B cell (primary cell): ENCODE measurements around the gene CHD6. TPM values are rescaled to one million over a fixed set of nuclear protein-coding genes. Genes with fewer than 3 reads are reported as not detected.

Source experiments
- ATAC-seq: fragments of 200-7000 bp; cut with Tn5 transposase; one replicate; pipeline ENCODE4 v1.10.0; 2021; ENCODE audit warnings: low read depth, mild to moderate bottlenecking, moderate number of reproducible peaks, moderate library complexity
- CTCF ChIA-PET: fragments of 350-600 bp; sonication (Branson Sonifier 250); formaldehyde crosslinking; loops from one replicate; lab custom pipeline; 2021; ENCODE audit warnings: antibody characterized with exemption, inconsistent platforms; lab: Charles Lee
- POLR2A ChIA-PET: fragments of 350-600 bp; sonication (Branson Sonifier 250); formaldehyde crosslinking; loops from one replicate; lab custom pipeline; 2021; ENCODE audit warnings: antibody characterized with exemption; lab: Charles Lee
- DNase-seq: peaks from one replicate; pipeline ENCODE4 v3.0.0; 2013
- H2AFZ ChIP-seq: 2 replicates; pipeline ENCODE4 v1.6.1; 2012; ENCODE audit warnings: mild to moderate bottlenecking, low read depth, low read length; ENCODE audit not compliant: insufficient read depth, poor library complexity, severe bottlenecking
- H3K27ac ChIP-seq, 2 donors: 1 replicate in 1 of 2; 2 replicates in 1 of 2; pipeline ENCODE4 v1.5.1; 2012 to 2013; ENCODE audit warnings: low read length in 2 of 2, mild to moderate bottlenecking in 2 of 2, moderate library complexity in 1 of 2
- H3K27me3 ChIP-seq, 4 experiments: fragments of 200-600 bp in 1 of 4; sonication (generic) in 1 of 4; replicated peaks in 1 of 4; 1 replicate in 2 of 4; 2 replicates in 2 of 4; pipeline versions ENCODE4 v1.6.1 to v1.7.0; 2013 to 2016; ENCODE audit warnings: low read length in 3 of 4, mild to moderate bottlenecking in 2 of 4, mixed read lengths in 1 of 4, moderate library complexity in 1 of 4; ENCODE audit not compliant: insufficient read depth in 4 of 4, control insufficient read depth in 3 of 4; ENCODE audit errors: control extremely low read depth in 1 of 4
- H3K36me3 ChIP-seq, 2 experiments: replicated peaks in 1 of 2; 1 replicate in 1 of 2; 2 replicates in 1 of 2; pipeline versions ENCODE4 v1.6.1 to v1.7.1; 2013; ENCODE audit warnings: low read length in 1 of 2; ENCODE audit not compliant: insufficient read depth in 2 of 2, control insufficient read depth in 1 of 2; ENCODE audit errors: control extremely low read depth in 1 of 2, extremely low read depth in 1 of 2
- H3K4me1 ChIP-seq, 2 donors: fragments of 200-600 bp in 1 of 2; sonication (generic) in 1 of 2; 1 replicate in 1 of 2; 2 replicates in 1 of 2; pipeline versions ENCODE4 v1.5.1 to v1.6.1; 2013 to 2017; ENCODE audit warnings: low read length in 2 of 2; ENCODE audit not compliant: control insufficient read depth in 2 of 2, insufficient read depth in 2 of 2
- H3K4me2 ChIP-seq: replicated peaks from 2 replicates; pipeline ENCODE3; 2012; ENCODE audit warnings: mild to moderate bottlenecking, low read depth, low read length; ENCODE audit not compliant: poor library complexity, severe bottlenecking
- H3K4me3 ChIP-seq, 5 experiments: fragments of 200-600 bp in 1 of 5; sonication (generic) in 1 of 5; 1 replicate in 3 of 5; 2 replicates in 2 of 5; pipeline versions ENCODE4 v1.5.1 to v1.7.0; 2011 to 2016; ENCODE audit warnings: low read length in 4 of 5, mild to moderate bottlenecking in 4 of 5, low read depth in 2 of 5, control low read depth in 1 of 5, moderate library complexity in 1 of 5; ENCODE audit not compliant: insufficient read depth in 1 of 5; ENCODE audit errors: control extremely low read depth in 1 of 5, extremely low read depth in 1 of 5
- H3K79me2 ChIP-seq: fragments of 200-600 bp; sonication (generic); one replicate; pipeline ENCODE4 v1.6.0; 2016; ENCODE audit warnings: low read length; ENCODE audit not compliant: control insufficient read depth, insufficient read depth
- H3K9ac ChIP-seq: fragments of 200-600 bp; sonication (generic); 2 replicates; pipeline ENCODE4 v1.6.1; 2017; ENCODE audit warnings: mild to moderate bottlenecking, low read length, moderate library complexity
- H3K9me3 ChIP-seq, 3 donors: one replicate each; pipeline versions ENCODE4 v1.6.1 to v1.7.1; 2013; ENCODE audit warnings: low read length in 2 of 3; ENCODE audit not compliant: control insufficient read depth in 2 of 3, insufficient read depth in 1 of 3; ENCODE audit errors: control extremely low read depth in 1 of 3
- H4K20me1 ChIP-seq: 2 replicates; pipeline ENCODE4 v1.6.0; 2012; ENCODE audit warnings: mild to moderate bottlenecking, low read length; ENCODE audit not compliant: insufficient read depth, control insufficient read depth, poor library complexity, severe bottlenecking
- H3K27ac Mint-ChIP-seq: one replicate; pipeline ENCODE4 v1.8.0; 2021; ENCODE audit warnings: mixed read lengths
- H3K27me3 Mint-ChIP-seq: one replicate; pipeline ENCODE4 v1.8.0; 2021; ENCODE audit warnings: mixed read lengths
- H3K4me1 Mint-ChIP-seq: one replicate; pipeline ENCODE4 v1.8.0; 2021; ENCODE audit warnings: mixed read lengths
- H3K4me3 Mint-ChIP-seq: one replicate; pipeline ENCODE4 v1.8.0; 2021; ENCODE audit warnings: mixed read lengths
- H3K9me3 Mint-ChIP-seq: one replicate; pipeline ENCODE4 v1.8.0; 2022; ENCODE audit warnings: mixed read lengths; ENCODE audit not compliant: insufficient read depth
- CTCF ChIP-seq: fragments of 200-600 bp; IDR thresholded peaks from one replicate; pipeline ENCODE4 v1.8.0; 2022; ENCODE audit warnings: antibody characterized with exemption, mild to moderate bottlenecking
- EZH2 ChIP-seq: IDR thresholded peaks from 2 replicates; pipeline ENCODE4 v1.6.1; 2012; ENCODE audit warnings: borderline replicate concordance, low read depth, mild to moderate bottlenecking, moderate library complexity, low read length; ENCODE audit not compliant: insufficient read depth, poor library complexity, severe bottlenecking
- WGBS: methylation state at CpG from one replicate; pipeline ENCODE4 v1.1.5; 2013; ENCODE audit warnings: missing lambda C conversion rate; ENCODE audit not compliant: insufficient coverage; 5-methylcytosine and 5-hydroxymethylcytosine counted together
- intact Hi-C: fragments of 100-400 bp; cut with micrococcal nuclease; formaldehyde crosslinking; loops from one replicate; pipeline ENCODE4 v1.10.0; 2022
- polyA plus RNA-seq: library from polyadenylated mRNA; depleted of rRNA; stranded (reverse); fragments of >200 nt; gene quantifications from 2 replicates; pipeline ENCODE4 v1.2.3, GENCODE V29; 2012
- total RNA-seq, 2 donors: library from RNA; stranded (reverse); fragments of 120-200 nt in 1 of 2; gene quantifications; 1 replicate in 1 of 2; 2 replicates in 1 of 2; pipeline versions ENCODE4 v1.2.3 to v1.2.4, GENCODE V29; 2013 to 2022

CHD6 gene
- total and polyA plus RNA-seq, 2 donors (not counting 1 experiment from before 2014, with no cell fraction given) = 10.3 to 117 TPM

- WGBS = no CpG with 5 or more reads among the region's 6 CpGs
- H3K27ac ChIP-seq = no peak overlapping the region
- H3K4me1 ChIP-seq = no peaks in the 10 kb centered on the region
- no peaks in the 10 kb centered on the region for H3K4me1 Mint-ChIP-seq
- POLR2A ChIA-PET = no interaction called here
- intact Hi-C loops = no loop called here
- H3K4me3 ChIP-seq = no peak overlapping the region
- H3K9me3 Mint-ChIP-seq = peaks cover 2% of the 10 kb centered on the region
- H3K27me3 ChIP-seq = no peaks in the 10 kb centered on the region
- no peak overlapping the region for H3K27ac Mint-ChIP-seq
- H3K79me2 ChIP-seq = no peaks in the 10 kb centered on the region
- no peak overlapping the region for H3K4me3 Mint-ChIP-seq
- no peak overlapping the region for H3K4me2 ChIP-seq
- CTCF ChIA-PET = no interaction called here
- no peak for DNase-seq
- H3K9ac ChIP-seq = no peak overlapping the region
- H3K36me3 ChIP-seq = peaks cover 6 to 12% of the 10 kb centered on the region in 2 experiments
- TF ChIP-seq EZH2 (no peak), CTCF (no peak)
- H2AFZ ChIP-seq = no peak overlapping the region
- no peak for ATAC-seq
- peaks cover 4 to 12% (median 6%) of the 10 kb centered on the region in 3 donors for H3K9me3 ChIP-seq
- no peaks in the 10 kb centered on the region for H4K20me1 ChIP-seq
- no peaks in the 10 kb centered on the region for H3K27me3 Mint-ChIP-seq
Observed at GRCh38 chr20:41462372-41463161, 155.6 kb downstream of the CHD6 start.

GRCh38 chr20:41458761-41459160, 159.4 kb downstream of the CHD6 start:
- peaks cover 0 to 8% (median 3%) of the 10 kb centered on the region in 3 donors for H3K9me3 ChIP-seq
- no peaks in the 10 kb centered on the region for H4K20me1 ChIP-seq
- ATAC-seq (no peak), DNase-seq (no peak)
- H3K4me1 Mint-ChIP-seq = no peaks in the 10 kb centered on the region
- H3K27me3 ChIP-seq = no peaks in the 10 kb centered on the region
- CTCF ChIA-PET = no interaction called here
- H3K4me3 ChIP-seq = no peak overlapping the region
- no peaks in the 10 kb centered on the region for H3K27me3 Mint-ChIP-seq
- no peak for TF ChIP-seq CTCF
- TF ChIP-seq EZH2 = no peak
- H3K27ac ChIP-seq = no peak overlapping the region
- H3K4me3 Mint-ChIP-seq = no peak overlapping the region
- H3K4me2 ChIP-seq = no peak overlapping the region
- intact Hi-C loops = no loop called here
- POLR2A ChIA-PET = no interaction called here
- no peak overlapping the region for H2AFZ ChIP-seq
- H3K27ac Mint-ChIP-seq = no peak overlapping the region
- H3K79me2 ChIP-seq = no peaks in the 10 kb centered on the region
- no peaks in the 10 kb centered on the region for H3K9me3 Mint-ChIP-seq
- 100% methylated on average over 2 of the region's 2 CpGs for WGBS
- no peaks in the 10 kb centered on the region for H3K4me1 ChIP-seq
- H3K9ac ChIP-seq = no peak overlapping the region
- H3K36me3 ChIP-seq = peaks cover under 1 to 35% of the 10 kb centered on the region in 2 experiments
